HepG2 (cell line): Measurements from ENCODE around the gene CHDH. TPM values are rescaled to one million over a fixed set of nuclear protein-coding genes. Genes with fewer than 3 reads are reported as not detected.

ENCODE experiments used
- CHD4 ChIP-seq: fragments of 200-600 bp; sonication (generic); IDR thresholded peaks from 2 replicates; pipeline ENCODE4 v1.7.0; 2017; ENCODE audit warnings: mild to moderate bottlenecking, low read length, borderline replicate concordance
- CREM ChIP-seq, 2 experiments: sonication (generic) in 1 of 2; formaldehyde crosslinking in 1 of 2; IDR thresholded peaks; 2 replicates each; pipeline versions ENCODE4 v1.4.0 to v1.6.1; 2016 to 2020; ENCODE audit warnings: antibody characterized with exemption in 1 of 2, mild to moderate bottlenecking in 1 of 2, missing genetic modification reagents in 1 of 2
- FOXA3 ChIP-seq: IDR thresholded peaks from 2 replicates; pipeline ENCODE4 v1.6.1; 2016; ENCODE audit warnings: missing genetic modification reagents, missing compliant biosample characterization
- KLF16 ChIP-seq, 2 experiments: sonication (generic) in 1 of 2; formaldehyde crosslinking in 1 of 2; IDR thresholded peaks; 2 replicates each; pipeline versions ENCODE4 v1.6.1 to v1.8.0; 2016 to 2023; ENCODE audit warnings: missing genetic modification reagents in 2 of 2, missing compliant biosample characterization in 1 of 2
- MEF2D ChIP-seq: sonication (generic); formaldehyde crosslinking; IDR thresholded peaks from 2 replicates; pipeline ENCODE4 v1.5.1; 2020; ENCODE audit warnings: mild to moderate bottlenecking, missing genetic modification reagents
- MIER2 ChIP-seq: IDR thresholded peaks from 2 replicates; pipeline ENCODE4 v1.6.1; 2016; ENCODE audit warnings: missing biosample characterization, missing genetic modification reagents
- NCOA1 ChIP-seq: sonication (generic); formaldehyde crosslinking; IDR thresholded peaks from 2 replicates; pipeline ENCODE4 v1.9.0; 2021; ENCODE audit warnings: missing genetic modification reagents
- TSC22D2 ChIP-seq: sonication (generic); formaldehyde crosslinking; IDR thresholded peaks from 2 replicates; pipeline ENCODE4 v1.5.1; 2020; ENCODE audit warnings: missing genetic modification reagents, mild to moderate bottlenecking, borderline replicate concordance
- ZNF121 ChIP-seq: sonication (generic); formaldehyde crosslinking; IDR thresholded peaks from 2 replicates; pipeline ENCODE4 v1.5.0; 2020; ENCODE audit warnings: mild to moderate bottlenecking, missing genetic modification reagents
- ZNF24 ChIP-seq: fragments of 450-650 bp; IDR thresholded peaks from 2 replicates; pipeline ENCODE4 v1.6.1; 2017; ENCODE audit warnings: antibody characterized with exemption, mild to moderate bottlenecking
- ZNF33A ChIP-seq: sonication (generic); formaldehyde crosslinking; IDR thresholded peaks from 2 replicates; pipeline ENCODE4 v1.5.1; 2020; ENCODE audit warnings: missing genetic modification reagents, mild to moderate bottlenecking, moderate library complexity, borderline replicate concordance
- ZNF343 ChIP-seq: sonication (generic); formaldehyde crosslinking; IDR thresholded peaks from 2 replicates; pipeline ENCODE4 v1.4.0; 2020; ENCODE audit warnings: mild to moderate bottlenecking, missing genetic modification reagents
- ZNF549 ChIP-seq: sonication (generic); formaldehyde crosslinking; IDR thresholded peaks from 2 replicates; pipeline ENCODE4 v1.5.0; 2020; ENCODE audit warnings: missing genetic modification reagents
- ZNF775 ChIP-seq: sonication (generic); formaldehyde crosslinking; IDR thresholded peaks from 2 replicates; pipeline ENCODE4 v1.4.0; 2020; ENCODE audit warnings: missing genetic modification reagents, mild to moderate bottlenecking, moderate library complexity, borderline replicate concordance
- ZNF850 ChIP-seq: sonication (generic); formaldehyde crosslinking; conservative IDR thresholded peaks from 2 replicates; pipeline ENCODE4 v1.9.0; 2021; ENCODE audit warnings: mild to moderate bottlenecking, missing genetic modification reagents
- polyA plus RNA-seq, 8 experiments: library from polyadenylated mRNA; depleted of rRNA in 3 of 8; stranded (reverse) in 7 of 8; unstranded in 1 of 8; fragments of >200 nt; fragmentation: Illumina TruSeq in 4 of 8; extraction: Trizol in 4 of 8; gene quantifications; 2 replicates each; pipeline versions ENCODE4 v1.2.1 to v1.2.3, GENCODE V29; 2011 to 2016; ENCODE audit warnings: low read depth in 4 of 8, missing spikeins in 1 of 8, mixed read lengths in 1 of 8; ENCODE audit not compliant: insufficient read depth in 1 of 8
- total RNA-seq, 5 experiments: library from RNA; depleted of rRNA; stranded (reverse); fragments of >200 nt; fragmentation: Illumina TruSeq; extraction: Trizol; gene quantifications; 2 replicates each; pipeline ENCODE4 v1.2.3, GENCODE V29; 2016; ENCODE audit warnings: low read depth in 1 of 5
- TF ChIP-seq, protein P1 (sequence below): sonication (generic); formaldehyde crosslinking; IDR thresholded peaks from 2 replicates; pipeline ENCODE4 v1.5.1; 2020; ENCODE audit warnings: mild to moderate bottlenecking, missing genetic modification reagents, borderline replicate concordance
- TF ChIP-seq, protein P2 (sequence below): sonication (generic); formaldehyde crosslinking; IDR thresholded peaks from 2 replicates; pipeline ENCODE4 v1.5.0; 2020; ENCODE audit warnings: missing genetic modification reagents
- TF ChIP-seq, protein P3 (sequence below): sonication (generic); formaldehyde crosslinking; IDR thresholded peaks from 2 replicates; pipeline ENCODE4 v1.5.0; 2020; ENCODE audit warnings: missing genetic modification reagents, mild to moderate bottlenecking, borderline replicate concordance
- TF ChIP-seq, protein P4 (sequence below): sonication (generic); formaldehyde crosslinking; IDR thresholded peaks from 2 replicates; pipeline ENCODE4 v1.4.0; 2020; ENCODE audit warnings: mild to moderate bottlenecking, missing genetic modification reagents
- TF ChIP-seq, protein P5 (sequence below): sonication (generic); formaldehyde crosslinking; IDR thresholded peaks from 2 replicates; pipeline ENCODE4 v1.4.0; 2020; ENCODE audit warnings: mild to moderate bottlenecking, low read depth, missing genetic modification reagents

CHDH gene
- total and polyA plus RNA-seq, 2 of the 13 experiments (the other 11 are each of a cell fraction or from before 2014, with no cell fraction given), result 28.1 to 48.9 TPM

DNA sequence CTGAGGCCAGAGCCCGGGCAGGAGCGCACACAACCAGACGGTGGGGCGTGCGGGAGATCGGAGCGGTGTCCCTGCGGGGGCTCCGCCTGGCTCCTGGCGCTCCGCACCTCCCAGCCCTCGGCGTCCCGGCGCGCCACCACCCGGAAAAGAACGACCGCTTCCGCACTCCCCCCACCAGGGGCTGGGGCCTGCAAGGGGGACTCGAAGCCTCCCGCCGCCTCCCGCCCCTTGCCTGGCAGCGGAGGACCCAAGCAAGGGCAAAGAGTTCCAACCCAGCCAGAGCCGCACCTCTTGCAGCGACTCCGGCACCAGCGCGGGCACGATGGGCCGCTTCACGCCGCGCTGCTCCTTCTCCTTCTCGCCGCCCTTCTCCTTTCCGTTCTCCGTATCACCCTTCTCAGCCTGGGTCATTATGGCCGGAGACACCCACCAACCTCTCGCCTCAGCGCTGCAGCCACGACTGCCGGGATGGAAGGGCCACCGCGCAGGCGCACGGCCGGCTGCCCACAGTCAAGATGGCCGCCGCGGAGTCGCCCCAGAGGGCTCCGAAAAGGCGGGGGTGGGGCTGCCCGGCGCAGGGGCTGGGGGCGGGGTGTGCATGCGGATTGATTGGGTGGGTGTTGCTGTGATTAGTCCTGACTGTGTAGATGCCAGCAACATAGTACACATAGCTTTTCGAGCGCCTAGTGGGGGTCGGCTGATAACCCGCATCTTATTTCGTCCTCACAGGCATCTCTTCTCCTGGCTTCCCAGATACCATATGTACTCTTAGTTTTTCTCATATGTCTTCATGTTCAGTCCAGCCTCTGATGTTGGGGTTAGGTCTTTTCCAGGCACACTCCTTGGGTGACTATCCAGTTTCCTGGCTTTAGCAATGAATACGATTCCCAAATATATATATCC lies 35.7 kb upstream of the CHDH start, which contains the start of gene ACTR8 (continued):
- TF ChIP-seq, protein P1, sequence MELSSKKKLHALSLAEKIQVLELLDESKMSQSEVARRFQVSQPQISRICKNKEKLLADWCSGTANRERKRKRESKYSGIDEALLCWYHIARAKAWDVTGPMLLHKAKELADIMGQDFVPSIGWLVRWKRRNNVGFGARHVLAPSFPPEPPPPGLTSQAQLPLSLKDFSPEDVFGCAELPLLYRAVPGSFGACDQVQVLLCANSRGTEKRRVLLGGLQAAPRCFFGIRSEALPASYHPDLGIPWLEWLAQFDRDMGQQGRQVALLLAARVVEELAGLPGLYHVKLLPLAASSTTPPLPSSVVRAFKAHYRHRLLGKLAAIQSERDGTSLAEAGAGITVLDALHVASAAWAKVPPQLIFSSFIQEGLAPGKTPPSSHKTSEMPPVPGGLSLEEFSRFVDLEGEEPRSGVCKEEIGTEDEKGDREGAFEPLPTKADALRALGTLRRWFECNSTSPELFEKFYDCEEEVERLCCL, result no peak
- no peak; the same call in 1 of the 2 replicates for TF ChIP-seq FOXA3 (CRISPR knock-in tag)
- no peak for TF ChIP-seq MIER2
- peak; percentile 52; the same call in 1 of the 2 replicates for TF ChIP-seq MEF2D (CRISPR knock-in tag)
- no peak for TF ChIP-seq NCOA1
- peak; percentile 63 for TF ChIP-seq CREM (IDR thresholded peaks at IDR 0.05)
- no peak for TF ChIP-seq CREM (CRISPR knock-in tag; IDR thresholded peaks at IDR 0.05)
- TF ChIP-seq ZNF549 (CRISPR knock-in tag), result no peak
- TF ChIP-seq, protein P2, sequence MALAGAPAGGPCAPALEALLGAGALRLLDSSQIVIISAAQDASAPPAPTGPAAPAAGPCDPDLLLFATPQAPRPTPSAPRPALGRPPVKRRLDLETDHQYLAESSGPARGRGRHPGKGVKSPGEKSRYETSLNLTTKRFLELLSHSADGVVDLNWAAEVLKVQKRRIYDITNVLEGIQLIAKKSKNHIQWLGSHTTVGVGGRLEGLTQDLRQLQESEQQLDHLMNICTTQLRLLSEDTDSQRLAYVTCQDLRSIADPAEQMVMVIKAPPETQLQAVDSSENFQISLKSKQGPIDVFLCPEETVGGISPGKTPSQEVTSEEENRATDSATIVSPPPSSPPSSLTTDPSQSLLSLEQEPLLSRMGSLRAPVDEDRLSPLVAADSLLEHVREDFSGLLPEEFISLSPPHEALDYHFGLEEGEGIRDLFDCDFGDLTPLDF (CRISPR knock-in tag), result no peak
- TF ChIP-seq ZNF343 (CRISPR knock-in tag), result no peak
- TF ChIP-seq, protein P3, sequence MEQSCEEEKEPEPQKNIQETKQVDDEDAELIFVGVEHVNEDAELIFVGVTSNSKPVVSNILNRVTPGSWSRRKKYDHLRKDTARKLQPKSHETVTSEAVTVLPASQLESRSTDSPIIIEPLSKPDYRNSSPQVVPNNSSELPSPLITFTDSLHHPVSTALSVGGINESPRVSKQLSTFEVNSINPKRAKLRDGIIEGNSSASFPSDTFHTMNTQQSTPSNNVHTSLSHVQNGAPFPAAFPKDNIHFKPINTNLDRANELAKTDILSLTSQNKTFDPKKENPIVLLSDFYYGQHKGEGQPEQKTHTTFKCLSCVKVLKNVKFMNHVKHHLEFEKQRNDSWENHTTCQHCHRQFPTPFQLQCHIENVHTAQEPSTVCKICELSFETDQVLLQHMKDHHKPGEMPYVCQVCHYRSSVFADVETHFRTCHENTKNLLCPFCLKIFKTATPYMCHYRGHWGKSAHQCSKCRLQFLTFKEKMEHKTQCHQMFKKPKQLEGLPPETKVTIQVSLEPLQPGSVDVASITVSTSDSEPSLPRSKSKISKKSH, result peak; percentile 51; the same call in 1 of the 2 replicates
- no peak for TF ChIP-seq ZNF33A (CRISPR knock-in tag)
- 0 out of 2 replicates have a peak, but pooled peaks have one; percentile 28 for TF ChIP-seq TSC22D2 (CRISPR knock-in tag)
- TF ChIP-seq ZNF775 (CRISPR knock-in tag), result peak; percentile 46; the same call in 1 of the 2 replicates
- 0 out of 2 replicates have a peak, but pooled peaks have one; percentile 47 for TF ChIP-seq ZNF850 (CRISPR knock-in tag)
- TF ChIP-seq ZNF24, result no peak
- TF ChIP-seq, protein P4, sequence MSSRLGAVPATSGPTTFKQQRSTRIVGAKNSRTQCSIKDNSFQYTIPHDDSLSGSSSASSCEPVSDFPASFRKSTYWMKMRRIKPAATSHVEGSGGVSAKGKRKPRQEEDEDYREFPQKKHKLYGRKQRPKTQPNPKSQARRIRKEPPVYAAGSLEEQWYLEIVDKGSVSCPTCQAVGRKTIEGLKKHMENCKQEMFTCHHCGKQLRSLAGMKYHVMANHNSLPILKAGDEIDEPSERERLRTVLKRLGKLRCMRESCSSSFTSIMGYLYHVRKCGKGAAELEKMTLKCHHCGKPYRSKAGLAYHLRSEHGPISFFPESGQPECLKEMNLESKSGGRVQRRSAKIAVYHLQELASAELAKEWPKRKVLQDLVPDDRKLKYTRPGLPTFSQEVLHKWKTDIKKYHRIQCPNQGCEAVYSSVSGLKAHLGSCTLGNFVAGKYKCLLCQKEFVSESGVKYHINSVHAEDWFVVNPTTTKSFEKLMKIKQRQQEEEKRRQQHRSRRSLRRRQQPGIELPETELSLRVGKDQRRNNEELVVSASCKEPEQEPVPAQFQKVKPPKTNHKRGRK (CRISPR knock-in tag), result no peak
- no peak for TF ChIP-seq CHD4
- peak in 1 of 2 experiments; percentile 54; a peak in 1 of 4 replicates for TF ChIP-seq KLF16 (CRISPR knock-in tag; IDR thresholded peaks at IDR 0.05)
- TF ChIP-seq ZNF121 (CRISPR knock-in tag), result peak; percentile 26; the same call in 1 of the 2 replicates
- TF ChIP-seq, protein P5, sequence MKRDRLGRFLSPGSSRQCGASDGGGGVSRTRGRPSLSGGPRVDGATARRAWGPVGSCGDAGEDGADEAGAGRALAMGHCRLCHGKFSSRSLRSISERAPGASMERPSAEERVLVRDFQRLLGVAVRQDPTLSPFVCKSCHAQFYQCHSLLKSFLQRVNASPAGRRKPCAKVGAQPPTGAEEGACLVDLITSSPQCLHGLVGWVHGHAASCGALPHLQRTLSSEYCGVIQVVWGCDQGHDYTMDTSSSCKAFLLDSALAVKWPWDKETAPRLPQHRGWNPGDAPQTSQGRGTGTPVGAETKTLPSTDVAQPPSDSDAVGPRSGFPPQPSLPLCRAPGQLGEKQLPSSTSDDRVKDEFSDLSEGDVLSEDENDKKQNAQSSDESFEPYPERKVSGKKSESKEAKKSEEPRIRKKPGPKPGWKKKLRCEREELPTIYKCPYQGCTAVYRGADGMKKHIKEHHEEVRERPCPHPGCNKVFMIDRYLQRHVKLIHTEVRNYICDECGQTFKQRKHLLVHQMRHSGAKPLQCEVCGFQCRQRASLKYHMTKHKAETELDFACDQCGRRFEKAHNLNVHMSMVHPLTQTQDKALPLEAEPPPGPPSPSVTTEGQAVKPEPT (CRISPR knock-in tag), result peak; percentile 38; the same call in 1 of the 2 replicates
